ENCODE results near the gene P4HA2. TPM values are rescaled to one million over a fixed set of nuclear protein-coding genes. Genes with fewer than 3 reads are reported as not detected.

The P4HA2 gene
- total RNA-seq, 4 donors from 2014 or later, result 32.8 to 48.7 (median 37.6) TPM

GRCh38 chr5:132202711-132203463, 24.8 kb downstream of the P4HA2 start:
- Histone ChIP-seq H3K9me3 (no peaks in the 10 kb centered on the region), H3K4me1 (peaks cover 0 to 14% (median 0%) of the 10 kb centered on the region in 3 donors), H3K4me3 (no peak overlapping the region), H3K36me3 (peaks cover 0 to 92% of the 10 kb centered on the region in 2 donors), H3K27ac (no peak overlapping the region), H3K27me3 (no peaks in the 10 kb centered on the region)
- 86 to 100% methylated on average over 2 of the region's 2 CpGs for WGBS, 2 donors (ENCODE audit: low coverage in 1 of 2)
- no peak for TF ChIP-seq CTCF (IDR thresholded peaks at IDR 0.05)
- no peak for TF ChIP-seq POLR2AphosphoS5 (IDR thresholded peaks at IDR 0.05)
- no peak for TF ChIP-seq EP300 (IDR thresholded peaks at IDR 0.05)
- no peak for TF ChIP-seq POLR2A (IDR thresholded peaks at IDR 0.05)
- ATAC-seq, result no peak

GRCh38 chr5:132199116-132199680, 28.5 kb downstream of the P4HA2 start:
- peaks cover 0 to 99% of the 10 kb centered on the region in 2 donors for H3K36me3 ChIP-seq
- WGBS, 2 donors (ENCODE audit: low coverage in 1 of 2), result 79 to 91% methylated on average over 4 of the region's 5 CpGs
- TF ChIP-seq CTCF (IDR thresholded peaks at IDR 0.05) (no peak), POLR2AphosphoS5 (IDR thresholded peaks at IDR 0.05) (no peak), EP300 (IDR thresholded peaks at IDR 0.05) (no peak), POLR2A (IDR thresholded peaks at IDR 0.05) (no peak)

GRCh38 chr5:132198571-132198970, 29.1 kb downstream of the P4HA2 start:
- H3K36me3 ChIP-seq, result peaks cover 0 to 99% of the 10 kb centered on the region in 2 donors

More at GRCh38 chr5:132199116-132199680, 28.5 kb downstream of the P4HA2 start:
- Histone ChIP-seq H3K4me1 (no peaks in the 10 kb centered on the region), H3K27ac (no peak overlapping the region), H3K4me3 (no peak overlapping the region), H3K27me3 (no peaks in the 10 kb centered on the region), H3K9me3 (no peaks in the 10 kb centered on the region)
- no peak for ATAC-seq

GRCh38 chr5:132195727-132196126, 31.9 kb downstream of the P4HA2 start:
- H3K36me3 ChIP-seq, result peaks cover 0 to 93% of the 10 kb centered on the region in 2 donors
- no peak for ATAC-seq

More at GRCh38 chr5:132198571-132198970, 29.1 kb downstream of the P4HA2 start:
- no peak for TF ChIP-seq POLR2A (IDR thresholded peaks at IDR 0.05)
- TF ChIP-seq EP300 (IDR thresholded peaks at IDR 0.05), result no peak
- no peak for TF ChIP-seq CTCF (IDR thresholded peaks at IDR 0.05)
- TF ChIP-seq POLR2AphosphoS5 (IDR thresholded peaks at IDR 0.05), result no peak
- Histone ChIP-seq H3K9me3 (no peaks in the 10 kb centered on the region), H3K27ac (no peak overlapping the region), H3K4me3 (no peak overlapping the region), H3K27me3 (no peaks in the 10 kb centered on the region), H3K4me1 (no peaks in the 10 kb centered on the region)
- WGBS, 2 donors (ENCODE audit: low coverage in 1 of 2), result 83 to 100% methylated on average over 2 to 3 of the region's 5 CpGs
- ATAC-seq, result no peak

More at GRCh38 chr5:132195727-132196126, 31.9 kb downstream of the P4HA2 start:
- 100% methylated on average over 1 of the region's 1 CpG; no CpG with 5 or more reads in 1 of the 2 donors for WGBS, 2 donors (ENCODE audit: low coverage in 1 of 2)
- Histone ChIP-seq H3K9me3 (no peaks in the 10 kb centered on the region), H3K4me3 (no peak overlapping the region), H3K27me3 (no peaks in the 10 kb centered on the region), H3K4me1 (no peaks in the 10 kb centered on the region), H3K27ac (no peak overlapping the region)
- TF ChIP-seq EP300 (IDR thresholded peaks at IDR 0.05) (no peak), POLR2AphosphoS5 (IDR thresholded peaks at IDR 0.05) (no peak), POLR2A (IDR thresholded peaks at IDR 0.05) (no peak), CTCF (IDR thresholded peaks at IDR 0.05) (no peak)
